ENCODE measurements around the gene BMP2K.

- TF ChIP-seq POLR2A (IDR thresholded peaks at IDR 0.05) (no peak), CTCF (IDR thresholded peaks at IDR 0.05) (no peak)
Observed at GRCh38 chr4:78732332-78733104, 43.6 kb upstream of the BMP2K start.

Data from testis (tissue), 2 donors.